Measurements from ENCODE around the gene ITGB3.
A peak's percentile ranks its signal among the peaks of the same experiment; 100 is the strongest.

The ITGB3 gene

DNA sequence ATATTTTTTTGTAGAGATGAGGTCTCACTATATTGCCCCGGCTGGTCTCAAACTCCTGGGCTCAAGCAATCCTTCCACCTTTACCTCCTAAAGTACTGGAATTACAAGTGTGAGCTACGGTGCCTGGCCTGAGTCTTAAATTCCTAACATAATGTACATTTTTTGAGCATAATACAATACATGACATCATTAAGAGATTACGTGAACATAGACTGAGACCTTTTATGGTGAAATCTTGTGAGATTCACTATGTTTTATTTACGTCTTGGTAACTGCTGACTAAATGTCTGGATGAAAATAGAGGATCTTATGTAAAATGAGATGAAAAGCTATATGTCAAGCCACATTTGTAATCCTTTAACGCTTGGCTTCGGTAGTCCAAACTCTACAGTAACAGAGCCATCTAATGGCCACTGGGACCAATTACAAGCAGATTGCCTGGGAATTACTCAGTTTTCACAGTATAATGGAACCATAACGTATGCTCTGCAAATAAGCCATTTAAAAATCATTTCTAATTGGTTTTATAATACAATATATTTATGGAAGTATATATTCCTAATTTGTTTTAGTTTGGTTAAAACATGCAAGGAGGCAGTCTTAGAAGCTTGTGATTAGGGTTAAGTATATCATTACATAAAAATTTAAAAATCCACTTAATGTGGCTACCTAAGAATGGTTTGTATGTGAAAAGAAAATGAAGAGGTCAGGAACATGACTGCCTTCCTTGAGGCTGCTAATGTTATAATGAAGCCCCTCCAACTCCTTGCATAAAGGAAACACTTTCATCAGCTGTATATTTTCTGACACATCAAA, 62.0 kb downstream of the ITGB3 start:
- no peaks in the 10 kb centered on the region for H3K27me3 ChIP-seq (replicated peaks in 2 of 5; ENCODE audit: control insufficient read depth in 4 of 5, insufficient read depth in 5 of 5, low read length in 4 of 5)
- H3K36me3 ChIP-seq (ENCODE audit: control insufficient read depth in 4 of 4, insufficient read depth in 4 of 4, low read length in 3 of 4): no peaks in the 10 kb centered on the region
- H3K4me3 ChIP-seq (ENCODE audit: control insufficient read depth in 1 of 7, extremely low read depth in 1 of 7, insufficient read depth in 4 of 7, low read depth in 2 of 7, low read length in 6 of 7): no peak overlapping the region
- ChIA-PET POLR2A (interaction anchor here (1.5 kb wide), 1 partner anchor 86 kb away, joined by 5 read pairs; no protein-coding TSS in a partner anchor), CTCF (interaction anchor here (0.7 to 4.7 kb wide), 9 partner anchors 11 to 132 kb away, joined by 3 to 38 read pairs (median 4); no protein-coding TSS in a partner anchor)
- WGBS (ENCODE audit: insufficient coverage): 0% methylated on average over 1 of the region's 7 CpGs
- peaks cover 0 to 6% (median 0%) of the 10 kb centered on the region in 4 experiments for H3K4me1 ChIP-seq (ENCODE audit: control extremely low read depth in 1 of 4, control insufficient read depth in 4 of 4, insufficient read depth in 4 of 4, low read length in 3 of 4)
- H3K27ac ChIP-seq (ENCODE audit: insufficient read depth in 1 of 2, low read depth in 1 of 2, low read length in 2 of 2, poor library complexity in 1 of 2, severe bottlenecking in 2 of 2): no peak overlapping the region
- no peaks in the 10 kb centered on the region for H3K9me3 ChIP-seq (ENCODE audit: control extremely low read depth in 1 of 5, control insufficient read depth in 4 of 5, insufficient read depth in 2 of 5, low read depth in 1 of 5, low read length in 4 of 5)
- DNase-seq: peak; percentile 64 to 83 (median 80)

DNA sequence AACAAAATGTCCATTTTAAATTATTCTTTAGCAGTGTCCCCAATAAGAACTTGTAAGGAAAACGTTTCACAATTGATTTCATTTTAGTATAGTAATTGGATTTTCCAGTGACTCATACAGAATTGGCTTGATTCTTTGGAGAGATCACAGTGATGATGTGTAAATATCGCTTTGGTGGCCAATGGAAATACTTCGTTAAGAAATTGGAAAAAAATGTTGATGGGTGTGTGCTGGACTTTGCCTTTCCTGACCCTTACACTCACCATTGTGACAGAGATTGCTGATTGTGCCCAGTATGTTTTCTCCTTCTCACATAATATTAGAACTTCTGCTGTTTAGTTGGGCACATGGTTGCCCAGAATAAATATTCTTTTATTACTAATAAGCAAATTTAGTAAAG, 62.7 kb downstream of the ITGB3 start:
- no peak overlapping the region for H3K4me3 ChIP-seq (ENCODE audit: control insufficient read depth in 1 of 7, extremely low read depth in 1 of 7, insufficient read depth in 4 of 7, low read depth in 2 of 7, low read length in 6 of 7)
- CTCF ChIA-PET: interaction anchor here (0.6 to 4.7 kb wide), 5 partner anchors 79 to 177 kb away, joined by 3 to 38 read pairs (median 3); no protein-coding TSS in a partner anchor

DNA sequence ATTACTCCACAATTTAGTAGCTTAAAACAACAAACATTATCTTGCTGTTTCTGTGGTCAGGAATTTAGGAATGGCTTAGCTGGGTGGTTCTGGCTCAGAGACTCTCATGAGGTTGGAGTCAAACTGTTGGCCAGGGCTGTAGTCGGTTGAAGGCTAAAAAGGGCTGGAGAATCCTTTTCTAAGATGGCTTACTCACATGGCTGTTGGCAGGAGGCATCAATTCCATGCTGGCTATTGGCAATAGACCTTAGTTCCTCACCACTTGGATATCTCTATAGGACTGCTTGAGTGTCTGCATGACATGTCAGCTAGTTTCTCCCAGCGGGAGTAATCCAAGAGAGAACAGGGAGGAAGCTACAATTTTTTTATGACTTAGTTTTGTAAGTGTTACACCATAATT, 63.5 kb downstream of the ITGB3 start:
- H3K9me3 ChIP-seq (ENCODE audit: control extremely low read depth in 1 of 5, control insufficient read depth in 4 of 5, insufficient read depth in 2 of 5, low read depth in 1 of 5, low read length in 4 of 5): peaks cover 0 to 6% (median 0%) of the 10 kb centered on the region in 5 experiments
- CTCF ChIA-PET: interaction anchor here (1.4 to 4.7 kb wide), 2 partner anchors 88 to 97 kb away, joined by 5 to 38 read pairs; no protein-coding TSS in a partner anchor

More for the DNA sequence above, 62.7 kb downstream of the ITGB3 start:
- DNase-seq: no peak
- 100% methylated on average over 2 of the region's 3 CpGs for WGBS (ENCODE audit: insufficient coverage)
- no peaks in the 10 kb centered on the region for H3K27me3 ChIP-seq (replicated peaks in 2 of 5; ENCODE audit: control insufficient read depth in 4 of 5, insufficient read depth in 5 of 5, low read length in 4 of 5)
- POLR2A ChIA-PET: interaction anchor here (1.5 kb wide), 1 partner anchor 87 kb away, joined by 5 read pairs; no protein-coding TSS in a partner anchor
- H3K4me1 ChIP-seq (ENCODE audit: control extremely low read depth in 1 of 4, control insufficient read depth in 4 of 4, insufficient read depth in 4 of 4, low read length in 3 of 4): peaks cover 0 to 6% (median 0%) of the 10 kb centered on the region in 4 experiments
- H3K36me3 ChIP-seq (ENCODE audit: control insufficient read depth in 4 of 4, insufficient read depth in 4 of 4, low read length in 3 of 4): no peaks in the 10 kb centered on the region
- H3K9me3 ChIP-seq (ENCODE audit: control extremely low read depth in 1 of 5, control insufficient read depth in 4 of 5, insufficient read depth in 2 of 5, low read depth in 1 of 5, low read length in 4 of 5): peaks cover 0 to 6% (median 0%) of the 10 kb centered on the region in 5 experiments
- H3K27ac ChIP-seq (ENCODE audit: insufficient read depth in 1 of 2, low read depth in 1 of 2, low read length in 2 of 2, poor library complexity in 1 of 2, severe bottlenecking in 2 of 2): no peak overlapping the region

DNA sequence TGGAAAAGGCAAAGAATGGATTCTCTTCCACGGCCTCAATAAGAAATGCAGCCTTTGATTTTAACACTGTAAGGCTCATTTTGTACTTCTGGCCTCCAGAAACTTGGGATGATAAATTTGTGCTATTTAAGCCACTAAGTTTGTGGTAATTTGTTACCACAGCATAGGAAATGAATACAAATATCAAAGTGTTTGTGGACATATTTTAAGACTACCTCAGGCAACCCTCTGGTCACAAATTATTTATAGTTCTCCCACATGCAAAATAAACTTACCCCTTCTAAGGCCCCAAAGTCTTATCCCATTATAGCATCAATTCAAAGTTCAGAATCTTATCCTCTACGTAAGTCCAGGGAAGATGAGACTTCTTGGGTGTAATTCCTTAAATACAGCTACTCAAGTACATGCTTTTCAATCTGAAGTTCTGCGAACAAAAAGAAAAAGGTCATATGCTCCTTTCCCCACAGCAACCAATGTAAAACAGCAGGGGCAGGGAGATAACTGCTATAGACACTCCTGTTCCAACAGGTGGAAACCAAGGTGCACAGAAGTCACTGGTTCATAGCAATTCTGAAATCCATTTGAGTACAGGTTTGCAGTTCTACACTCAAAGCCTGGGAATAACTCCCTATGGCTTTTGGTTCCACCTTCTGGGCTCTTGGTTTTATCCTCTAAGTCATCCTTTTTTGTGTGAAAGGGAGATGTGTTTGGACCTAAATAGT, 64.7 kb downstream of the ITGB3 start:
- no peak overlapping the region for H3K27ac ChIP-seq (ENCODE audit: insufficient read depth in 1 of 2, low read depth in 1 of 2, low read length in 2 of 2, poor library complexity in 1 of 2, severe bottlenecking in 2 of 2)
- DNase-seq: no peak
- H3K9me3 ChIP-seq (ENCODE audit: control extremely low read depth in 1 of 5, control insufficient read depth in 4 of 5, insufficient read depth in 2 of 5, low read depth in 1 of 5, low read length in 4 of 5): peaks cover 0 to 6% (median 0%) of the 10 kb centered on the region in 5 experiments
- no peaks in the 10 kb centered on the region for H3K27me3 ChIP-seq (replicated peaks in 2 of 5; ENCODE audit: control insufficient read depth in 4 of 5, insufficient read depth in 5 of 5, low read length in 4 of 5)
- POLR2A ChIA-PET: no interaction called here
- CTCF ChIA-PET: no interaction called here
- H3K4me1 ChIP-seq (ENCODE audit: control extremely low read depth in 1 of 4, control insufficient read depth in 4 of 4, insufficient read depth in 4 of 4, low read length in 3 of 4): peaks cover 2 to 9% (median 3%) of the 10 kb centered on the region in 4 experiments
- H3K4me3 ChIP-seq (ENCODE audit: control insufficient read depth in 1 of 7, extremely low read depth in 1 of 7, insufficient read depth in 4 of 7, low read depth in 2 of 7, low read length in 6 of 7): no peak overlapping the region
- WGBS (ENCODE audit: insufficient coverage): 86% methylated on average over 2 of the region's 3 CpGs
- no peaks in the 10 kb centered on the region for H3K36me3 ChIP-seq (ENCODE audit: control insufficient read depth in 4 of 4, insufficient read depth in 4 of 4, low read length in 3 of 4)

More for the DNA sequence above, 63.5 kb downstream of the ITGB3 start:
- 100% methylated on average over 1 of the region's 2 CpGs for WGBS (ENCODE audit: insufficient coverage)
- no peak for DNase-seq
- Histone ChIP-seq H3K4me1 (ENCODE audit: control extremely low read depth in 1 of 4, control insufficient read depth in 4 of 4, insufficient read depth in 4 of 4, low read length in 3 of 4) (peaks cover 0 to 6% (median 0%) of the 10 kb centered on the region in 4 experiments), H3K36me3 (ENCODE audit: control insufficient read depth in 4 of 4, insufficient read depth in 4 of 4, low read length in 3 of 4) (no peaks in the 10 kb centered on the region), H3K27ac (ENCODE audit: insufficient read depth in 1 of 2, low read depth in 1 of 2, low read length in 2 of 2, poor library complexity in 1 of 2, severe bottlenecking in 2 of 2) (no peak overlapping the region), H3K27me3 (replicated peaks in 2 of 5; ENCODE audit: control insufficient read depth in 4 of 5, insufficient read depth in 5 of 5, low read length in 4 of 5) (no peaks in the 10 kb centered on the region), H3K4me3 (ENCODE audit: control insufficient read depth in 1 of 7, extremely low read depth in 1 of 7, insufficient read depth in 4 of 7, low read depth in 2 of 7, low read length in 6 of 7) (no peak overlapping the region)
- POLR2A ChIA-PET: no interaction called here

DNA sequence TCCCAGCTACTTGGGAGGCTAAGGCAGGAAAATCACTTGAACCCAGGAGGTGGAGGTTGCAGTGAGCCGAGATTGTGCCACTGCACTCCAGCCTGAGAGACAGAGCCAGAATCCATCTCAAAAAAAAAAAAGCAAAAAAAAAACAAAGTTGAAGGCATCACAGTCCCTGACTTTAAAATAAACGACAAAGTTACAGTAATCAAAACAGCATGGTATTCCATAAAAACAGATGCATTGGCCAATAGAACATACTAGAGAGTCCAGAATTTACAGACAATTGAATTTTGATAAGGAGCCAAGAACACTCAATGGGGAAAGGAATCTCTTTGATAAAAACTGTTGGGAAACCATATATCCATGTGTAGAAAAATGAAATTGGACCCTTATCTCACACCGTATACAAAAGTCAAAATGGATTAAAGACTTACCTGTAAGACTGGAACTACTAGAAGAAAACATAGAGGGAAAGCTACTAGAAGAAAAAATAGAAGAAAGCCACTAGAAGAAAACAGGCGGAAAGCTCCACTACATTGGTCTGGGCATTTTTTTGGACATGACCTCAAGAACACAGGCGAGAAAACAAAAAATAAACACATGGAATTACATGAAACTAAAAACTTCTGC, 67.4 kb downstream of the ITGB3 start:
- Histone ChIP-seq H3K27me3 (replicated peaks in 2 of 5; ENCODE audit: control insufficient read depth in 4 of 5, insufficient read depth in 5 of 5, low read length in 4 of 5) (no peaks in the 10 kb centered on the region), H3K36me3 (ENCODE audit: control insufficient read depth in 4 of 4, insufficient read depth in 4 of 4, low read length in 3 of 4) (no peaks in the 10 kb centered on the region), H3K4me3 (ENCODE audit: control insufficient read depth in 1 of 7, extremely low read depth in 1 of 7, insufficient read depth in 4 of 7, low read depth in 2 of 7, low read length in 6 of 7) (no peak overlapping the region), H3K9me3 (ENCODE audit: control extremely low read depth in 1 of 5, control insufficient read depth in 4 of 5, insufficient read depth in 2 of 5, low read depth in 1 of 5, low read length in 4 of 5) (peaks cover 0 to 6% (median 0%) of the 10 kb centered on the region in 5 experiments), H3K27ac (ENCODE audit: insufficient read depth in 1 of 2, low read depth in 1 of 2, low read length in 2 of 2, poor library complexity in 1 of 2, severe bottlenecking in 2 of 2) (no peak overlapping the region), H3K4me1 (ENCODE audit: control extremely low read depth in 1 of 4, control insufficient read depth in 4 of 4, insufficient read depth in 4 of 4, low read length in 3 of 4) (peaks cover 4 to 18% (median 13%) of the 10 kb centered on the region in 4 experiments)
- ChIA-PET POLR2A (no interaction called here), CTCF (interaction anchor here (0.6 kb wide), 1 partner anchor 48 kb away, joined by 3 read pairs; no protein-coding TSS in a partner anchor)
- WGBS (ENCODE audit: insufficient coverage): 100% methylated on average over 1 of the region's 5 CpGs
- DNase-seq: no peak

DNA sequence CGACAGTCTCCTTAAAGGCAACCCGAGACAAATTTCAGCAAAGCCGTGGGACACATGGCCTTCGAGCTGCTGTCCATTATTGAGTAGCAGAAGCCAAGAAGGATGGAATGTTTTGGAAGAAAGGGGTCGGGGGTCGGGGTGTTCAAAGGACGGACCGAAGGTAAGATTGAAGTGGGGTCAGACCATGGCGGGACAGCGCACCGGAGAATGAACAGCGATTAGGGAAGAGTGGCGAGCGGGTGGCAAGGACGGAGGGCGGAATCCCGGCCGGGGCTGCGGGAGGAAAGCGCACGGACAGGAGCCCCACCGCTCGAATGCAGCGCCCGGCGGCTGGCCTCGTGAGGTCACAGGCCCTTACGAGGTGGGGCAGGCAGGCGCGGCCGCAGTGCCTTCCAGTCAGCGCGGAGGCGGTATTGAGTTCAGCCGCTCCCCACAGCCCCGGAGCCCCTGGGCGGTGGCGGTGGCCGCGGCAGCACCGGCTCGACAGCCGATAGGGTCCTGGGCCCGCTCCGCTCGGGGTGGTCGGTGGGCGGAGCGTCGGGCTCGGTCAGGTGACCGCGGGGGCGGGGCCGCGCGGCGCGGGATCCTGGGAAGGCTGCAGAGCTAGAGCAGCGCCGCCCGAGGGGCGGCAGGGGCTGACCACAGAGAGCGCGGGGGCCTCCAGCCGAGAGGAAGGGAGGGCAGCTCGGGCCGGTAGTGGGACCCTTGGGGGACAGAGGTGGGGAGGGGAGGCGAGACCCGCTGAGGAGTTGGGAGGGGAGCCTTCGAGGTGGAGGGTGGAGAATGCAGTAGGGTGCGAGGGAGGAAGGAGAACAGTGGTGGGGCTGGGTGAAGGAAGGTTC, 70.0 kb downstream of the ITGB3 start, which contains the start of gene EFCAB13:
Gene EFCAB13, plus strand, starts transcription at position 574 of the 842 bp plus-strand sequence. CDS start 4,399 bp downstream, outside the sequence.
- WGBS (ENCODE audit: insufficient coverage): under 1% methylated on average over 45 of the region's 72 CpGs
- no peaks in the 10 kb centered on the region for H3K36me3 ChIP-seq (ENCODE audit: control insufficient read depth in 4 of 4, insufficient read depth in 4 of 4, low read length in 3 of 4)
- POLR2A ChIA-PET: interaction anchor here (1.3 kb wide), 1 partner anchor 11 kb away, joined by 4 read pairs; no protein-coding TSS in a partner anchor
- peak; percentile 91 to 96 (median 94) for DNase-seq
- CTCF ChIA-PET: interaction anchor here (1.0 kb wide), 1 partner anchor 11 kb away, joined by 6 read pairs; no protein-coding TSS in a partner anchor
- peak within 1 kb of the TSS; percentile 45 to 86 (median 75) for H3K4me3 ChIP-seq (ENCODE audit: control insufficient read depth in 1 of 7, extremely low read depth in 1 of 7, insufficient read depth in 4 of 7, low read depth in 2 of 7, low read length in 6 of 7)
- H3K27ac ChIP-seq (ENCODE audit: insufficient read depth in 1 of 2, low read depth in 1 of 2, low read length in 2 of 2, poor library complexity in 1 of 2, severe bottlenecking in 2 of 2): peak within 1 kb of the TSS; percentile 73 to 88
- no peaks in the 10 kb centered on the region for H3K27me3 ChIP-seq (replicated peaks in 2 of 5; ENCODE audit: control insufficient read depth in 4 of 5, insufficient read depth in 5 of 5, low read length in 4 of 5)
- H3K4me1 ChIP-seq (ENCODE audit: control extremely low read depth in 1 of 4, control insufficient read depth in 4 of 4, insufficient read depth in 4 of 4, low read length in 3 of 4): peaks cover 4 to 18% (median 13%) of the 10 kb centered on the region in 4 experiments
- H3K9me3 ChIP-seq (ENCODE audit: control extremely low read depth in 1 of 5, control insufficient read depth in 4 of 5, insufficient read depth in 2 of 5, low read depth in 1 of 5, low read length in 4 of 5): peaks cover 0 to 6% (median 0%) of the 10 kb centered on the region in 5 experiments

Data from common myeloid progenitor, CD34-positive (primary cell).